Spinal cord (tissue), 10 donors: ENCODE results near the gene KLHL7. TPM values are rescaled to one million over a fixed set of nuclear protein-coding genes. Genes with fewer than 3 reads are reported as not detected.
"Not testable (repeated sequence)": the region's sequence is repeated elsewhere in the genome, so short reads cannot be mapped to it uniquely, and the experiment has no call there.

Source experiments
- DNase-seq, 6 donors: peaks; one replicate each; pipeline versions ENCODE4 v3.0.0 to v3.0.0-alpha.2; 2013 to 2015; ENCODE audit warnings: low spot score in 6 of 6, low read depth in 4 of 6
- H3K27ac ChIP-seq: one replicate; pipeline ENCODE4 v1.5.1; 2013; ENCODE audit warnings: low read depth, low read length, control low read depth
- H3K27me3 ChIP-seq: one replicate; pipeline ENCODE4 v1.6.1; 2013; ENCODE audit warnings: low read length; ENCODE audit not compliant: control insufficient read depth, insufficient read depth
- H3K36me3 ChIP-seq: one replicate; pipeline ENCODE4 v1.6.1; 2013; ENCODE audit warnings: low read length; ENCODE audit not compliant: control insufficient read depth, insufficient read depth
- H3K4me1 ChIP-seq: one replicate; pipeline ENCODE4 v1.6.1; 2013; ENCODE audit warnings: low read length; ENCODE audit not compliant: control insufficient read depth, insufficient read depth
- H3K4me3 ChIP-seq: one replicate; pipeline ENCODE4 v1.5.1; 2013; ENCODE audit warnings: low read depth, low read length, control low read depth
- H3K9me3 ChIP-seq: one replicate; pipeline ENCODE4 v1.6.1; 2013; ENCODE audit warnings: low read length; ENCODE audit not compliant: control insufficient read depth, insufficient read depth
- WGBS: methylation state at CpG from one replicate; pipeline ENCODE4 v1.1.5; 2013; ENCODE audit warnings: missing lambda C conversion rate; ENCODE audit not compliant: insufficient coverage; 5-methylcytosine and 5-hydroxymethylcytosine counted together
- polyA plus RNA-seq, 2 donors: library from polyadenylated mRNA; unstranded; fragments of 120-200 nt; gene quantifications; one replicate each; pipeline ENCODE4 v1.2.1, GENCODE V29; 2013; ENCODE audit not compliant: insufficient read length in 2 of 2
- total RNA-seq, 2 donors: library from RNA; depleted of rRNA in 1 of 2; stranded (reverse); fragments of 120-200 nt in 1 of 2; fragments of >200 nt in 1 of 2; gene quantifications; one replicate each; pipeline versions ENCODE4 v1.2.3 to v1.2.4, GENCODE V29; 2013 to 2014
- donor health status: healthy.

KLHL7 gene
- total and polyA plus RNA-seq, 4 donors, result 53.6 to 78.3 (median 69.5) TPM

DNA sequence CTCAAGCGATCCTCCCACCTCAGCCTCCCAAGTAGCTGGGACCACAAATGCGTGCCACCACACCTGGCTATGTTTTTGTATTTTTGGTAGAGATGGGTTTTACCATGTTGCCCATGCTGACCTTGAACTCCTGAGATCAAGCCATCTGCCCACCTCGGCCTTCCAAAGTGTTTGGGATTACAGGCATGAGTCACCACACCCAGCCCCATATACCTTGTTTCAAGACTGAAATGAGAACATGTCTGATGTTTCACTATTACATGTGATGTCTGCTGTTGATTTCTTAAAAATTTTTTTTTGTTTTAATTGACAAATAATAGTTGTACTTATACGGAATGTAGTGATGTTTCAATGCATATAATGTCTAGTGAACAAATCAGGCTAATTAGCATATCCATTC lies 14.5 kb downstream of the KLHL7 start:
- peaks cover 9% of the 10 kb centered on the region for H3K36me3 ChIP-seq
- no CpG with 5 or more reads among the region's 4 CpGs for WGBS
- no peak overlapping the region for H3K4me3 ChIP-seq
- H3K27ac ChIP-seq, result no peak overlapping the region
- no peak for DNase-seq
- H3K9me3 ChIP-seq, result no peaks in the 10 kb centered on the region
- no peaks in the 10 kb centered on the region for H3K27me3 ChIP-seq
- no peaks in the 10 kb centered on the region for H3K4me1 ChIP-seq

DNA sequence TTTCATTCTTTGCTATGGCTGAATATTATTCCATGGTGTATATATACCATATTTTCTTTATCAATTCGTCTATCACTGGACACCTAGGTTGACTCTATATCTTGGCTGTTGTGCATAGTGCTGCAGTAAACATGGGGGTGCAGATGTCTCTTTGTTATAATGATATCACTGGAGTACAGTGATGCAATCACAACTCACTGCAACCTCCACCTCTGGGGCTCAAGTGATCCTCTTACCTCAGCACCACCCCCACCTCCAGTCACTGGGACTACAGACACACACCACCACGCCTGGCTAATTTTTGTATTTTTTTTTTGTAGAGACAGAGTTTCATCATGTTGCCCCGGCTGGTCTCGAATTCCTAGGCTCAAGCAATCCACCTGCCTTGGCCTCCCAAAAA lies 15.6 kb downstream of the KLHL7 start:
- Histone ChIP-seq H3K36me3 (peaks cover 12% of the 10 kb centered on the region), H3K27ac (no peak overlapping the region), H3K27me3 (no peaks in the 10 kb centered on the region), H3K9me3 (no peaks in the 10 kb centered on the region), H3K4me3 (no peak overlapping the region), H3K4me1 (no peaks in the 10 kb centered on the region)
- WGBS, result no CpG with 5 or more reads among the region's 4 CpGs
- no peak for DNase-seq

DNA sequence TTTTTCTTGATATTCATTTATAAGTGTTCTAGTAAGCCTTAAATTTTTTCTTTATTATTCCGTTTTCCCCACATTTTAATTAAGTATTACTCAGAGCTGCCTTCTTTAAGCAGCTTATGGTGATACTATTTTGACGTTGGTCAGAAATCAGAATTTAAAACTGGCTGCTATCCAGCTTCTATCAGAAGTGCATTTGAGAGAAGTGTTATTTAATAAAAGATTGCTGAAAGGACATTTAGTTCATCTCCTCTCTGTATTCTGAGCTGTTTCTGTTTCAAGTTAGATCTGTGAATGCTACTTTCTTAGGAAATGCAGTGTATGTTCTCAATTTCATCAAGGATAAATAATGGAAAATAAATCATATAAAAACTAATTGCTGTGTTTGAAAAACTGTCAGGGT lies 17.4 kb downstream of the KLHL7 start:
- H3K27me3 ChIP-seq, result no peaks in the 10 kb centered on the region
- WGBS, result no CpG with 5 or more reads among the region's 2 CpGs
- DNase-seq, result no peak

GRCh38 chr7:23123465-23123864 lies 17.9 kb downstream of the KLHL7 start:
- H3K4me1 ChIP-seq, result no peaks in the 10 kb centered on the region
- H3K4me3 ChIP-seq, result no peak overlapping the region
- no peak overlapping the region for H3K27ac ChIP-seq
- no peaks in the 10 kb centered on the region for H3K27me3 ChIP-seq
- no peaks in the 10 kb centered on the region for H3K9me3 ChIP-seq
- H3K36me3 ChIP-seq, result peaks cover 27% of the 10 kb centered on the region
- no CpG with 5 or more reads among the region's 5 CpGs for WGBS
- DNase-seq, result no peak

More for the DNA sequence above, 17.4 kb downstream of the KLHL7 start:
- H3K4me3 ChIP-seq, result no peak overlapping the region
- no peak overlapping the region for H3K27ac ChIP-seq
- H3K4me1 ChIP-seq, result no peaks in the 10 kb centered on the region
- no peaks in the 10 kb centered on the region for H3K9me3 ChIP-seq
- peaks cover 26% of the 10 kb centered on the region for H3K36me3 ChIP-seq

- DNase-seq, result no peak
- Histone ChIP-seq H3K4me3 (no peak overlapping the region), H3K4me1 (no peaks in the 10 kb centered on the region), H3K27ac (no peak overlapping the region), H3K36me3 (peaks cover 25% of the 10 kb centered on the region), H3K27me3 (no peaks in the 10 kb centered on the region), H3K9me3 (no peaks in the 10 kb centered on the region)
- 93% methylated on average over 3 of the region's 4 CpGs for WGBS
Observed at GRCh38 chr7:23129036-23129435, 23.5 kb downstream of the KLHL7 start.

DNA sequence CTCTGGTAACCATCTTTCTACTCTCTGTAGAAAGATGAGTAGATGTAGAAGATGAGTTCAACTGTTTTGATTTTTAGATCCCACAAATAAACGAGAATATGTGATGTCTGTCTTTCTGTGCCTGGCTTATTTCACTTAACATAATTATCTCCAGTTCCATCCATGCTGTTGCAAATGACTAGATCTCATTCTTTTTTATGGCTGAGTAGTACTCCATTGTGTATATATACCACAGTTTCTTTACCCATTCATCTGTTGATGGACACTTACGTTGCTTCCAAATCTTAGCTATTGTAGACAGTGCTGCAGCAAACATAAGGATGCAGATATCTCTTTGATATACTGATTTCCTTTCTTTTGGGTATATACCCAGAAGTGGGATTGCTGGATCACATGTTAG lies 26.2 kb downstream of the KLHL7 start:
- WGBS, result no CpG with 5 or more reads among the region's 2 CpGs

DNA sequence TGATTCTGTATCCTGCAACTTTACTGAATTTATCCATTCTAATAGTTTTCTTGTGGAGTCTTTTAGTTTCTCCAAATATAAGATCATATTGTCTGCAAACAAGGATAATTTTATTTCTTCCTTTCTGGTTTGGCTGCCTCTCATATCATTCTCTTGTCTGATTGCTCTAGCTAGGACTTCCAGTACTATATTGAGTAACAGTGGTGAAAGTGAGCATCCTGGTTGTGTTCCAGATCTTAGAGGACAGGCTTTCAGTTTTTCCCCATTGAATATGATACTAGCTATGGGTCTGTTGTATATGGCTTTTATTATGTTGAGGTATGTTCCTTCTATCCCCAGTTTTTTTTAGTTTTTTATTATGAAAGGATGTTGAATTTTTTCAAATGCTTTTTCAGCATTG lies 28.2 kb downstream of the KLHL7 start:
- no peak overlapping the region for H3K4me3 ChIP-seq
- H3K27me3 ChIP-seq, result no peaks in the 10 kb centered on the region
- peaks cover 4% of the 10 kb centered on the region for H3K36me3 ChIP-seq
- H3K27ac ChIP-seq, result no peak overlapping the region
- no peaks in the 10 kb centered on the region for H3K9me3 ChIP-seq
- DNase-seq, result no peak
- no peaks in the 10 kb centered on the region for H3K4me1 ChIP-seq

More for the DNA sequence above, 26.2 kb downstream of the KLHL7 start:
- not testable (repeated sequence) for H3K27ac ChIP-seq, H3K9me3 ChIP-seq, H3K4me3 ChIP-seq, DNase-seq, H3K4me1 ChIP-seq, H3K27me3 ChIP-seq
- H3K36me3 ChIP-seq, result peaks cover 18% of the 10 kb centered on the region

DNA sequence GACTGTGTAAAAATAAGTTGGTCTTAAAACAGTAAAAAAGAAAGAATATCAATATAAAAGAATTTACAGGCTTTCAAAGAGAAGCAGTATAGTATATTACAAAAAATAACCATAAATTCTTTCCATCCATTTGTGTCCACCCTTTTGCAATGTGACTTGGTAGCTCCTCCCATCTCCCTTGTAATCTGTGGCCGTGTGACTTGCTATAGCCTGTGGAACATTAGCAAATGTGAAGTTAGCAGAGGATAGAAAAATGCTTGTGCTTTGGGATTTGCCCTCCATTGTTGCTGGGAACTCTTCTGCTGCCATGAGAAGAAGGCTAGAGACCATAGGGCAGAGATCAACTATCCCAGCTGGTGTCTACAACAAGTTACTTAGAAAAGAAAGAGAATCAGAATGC lies 30.2 kb downstream of the KLHL7 start:
- Histone ChIP-seq H3K4me1 (no peaks in the 10 kb centered on the region), H3K27me3 (no peaks in the 10 kb centered on the region), H3K9me3 (no peaks in the 10 kb centered on the region), H3K36me3 (no peaks in the 10 kb centered on the region), H3K4me3 (no peak overlapping the region), H3K27ac (no peak overlapping the region)
- WGBS, result no CpG with 5 or more reads among the region's 1 CpG
- DNase-seq, result no peak

- no CpG with 5 or more reads among the region's 1 CpG for WGBS
- Histone ChIP-seq H3K9me3 (no peaks in the 10 kb centered on the region), H3K27me3 (no peaks in the 10 kb centered on the region), H3K27ac (no peak overlapping the region), H3K36me3 (peaks cover 4% of the 10 kb centered on the region), H3K4me3 (no peak overlapping the region), H3K4me1 (no peaks in the 10 kb centered on the region)
- DNase-seq, result no peak
Observed at GRCh38 chr7:23136216-23136615, 30.6 kb downstream of the KLHL7 start.

DNA sequence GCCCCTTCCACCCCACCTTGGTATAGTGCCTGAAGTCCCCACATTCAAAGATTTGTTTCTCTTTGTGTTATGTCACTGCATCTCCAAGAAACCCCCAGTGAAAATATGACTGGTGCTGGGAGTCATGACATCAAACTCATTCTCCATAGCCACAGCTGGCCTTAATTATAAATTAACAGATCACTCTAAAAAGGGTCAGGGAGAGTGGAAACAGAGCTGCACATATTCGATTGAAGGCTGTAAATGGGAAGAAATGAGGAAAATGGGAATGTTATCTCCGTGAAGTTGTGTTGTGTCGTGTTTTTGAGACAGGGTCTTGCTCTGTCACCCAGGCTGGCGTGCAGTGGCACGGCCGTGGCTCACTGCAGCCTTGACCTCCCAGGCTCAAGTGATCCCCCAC lies 52.1 kb downstream of the KLHL7 start:
- DNase-seq, result no peak
- Histone ChIP-seq H3K9me3 (no peaks in the 10 kb centered on the region), H3K27me3 (no peaks in the 10 kb centered on the region), H3K4me3 (no peak overlapping the region), H3K4me1 (no peaks in the 10 kb centered on the region), H3K27ac (no peak overlapping the region), H3K36me3 (peaks cover 22% of the 10 kb centered on the region)
- 93% methylated on average over 5 of the region's 6 CpGs for WGBS
